ENCODE data around the gene COQ8A.

Gene COQ8A

DNA sequence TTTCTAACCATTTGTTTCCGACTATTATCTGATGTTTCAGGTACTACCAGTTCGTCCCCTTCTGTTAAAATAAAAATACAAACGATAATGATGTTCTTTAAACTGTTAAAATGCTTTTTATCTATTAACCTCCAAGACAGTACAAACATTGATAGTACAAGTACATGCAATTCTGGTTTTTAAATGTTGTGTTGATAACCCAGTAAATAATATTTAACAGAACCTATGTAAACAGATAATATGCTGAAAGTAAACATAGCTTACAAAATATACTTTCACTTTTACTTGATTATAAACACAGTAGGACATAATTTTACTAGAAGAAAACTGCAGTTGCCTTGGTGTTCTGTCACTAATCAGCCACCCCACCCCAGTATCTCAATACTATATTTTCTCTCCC lies 76.9 kb downstream of the COQ8A start:
- no peak for DNase-seq (ENCODE audit: low read depth)

GRCh38 chr1:227032396-227032795 lies 92.3 kb downstream of the COQ8A start:
- DNase-seq (ENCODE audit: low read depth), result no peak

GRCh38 chr1:227033880-227034279 lies 93.8 kb downstream of the COQ8A start:
- DNase-seq (ENCODE audit: low read depth), result no peak

DNA sequence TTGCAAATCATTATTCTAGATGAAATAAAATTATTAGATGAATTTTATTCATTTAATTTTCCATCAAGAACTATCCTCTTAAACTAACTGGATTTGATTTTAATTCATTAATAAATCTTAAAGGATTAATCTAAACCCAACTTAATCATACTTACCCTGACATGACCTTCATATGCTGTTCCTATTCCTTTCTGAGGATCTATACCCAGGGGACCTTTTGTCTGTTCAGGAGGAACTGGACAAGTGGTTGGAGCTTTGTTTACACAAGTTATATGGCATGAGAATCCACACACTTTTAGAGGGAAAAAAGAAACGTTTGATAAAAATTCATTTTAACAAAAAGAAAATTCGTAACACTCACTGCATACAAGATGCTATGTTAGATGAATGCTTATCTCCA lies 95.2 kb downstream of the COQ8A start:
- DNase-seq (ENCODE audit: low read depth), result no peak

DNA sequence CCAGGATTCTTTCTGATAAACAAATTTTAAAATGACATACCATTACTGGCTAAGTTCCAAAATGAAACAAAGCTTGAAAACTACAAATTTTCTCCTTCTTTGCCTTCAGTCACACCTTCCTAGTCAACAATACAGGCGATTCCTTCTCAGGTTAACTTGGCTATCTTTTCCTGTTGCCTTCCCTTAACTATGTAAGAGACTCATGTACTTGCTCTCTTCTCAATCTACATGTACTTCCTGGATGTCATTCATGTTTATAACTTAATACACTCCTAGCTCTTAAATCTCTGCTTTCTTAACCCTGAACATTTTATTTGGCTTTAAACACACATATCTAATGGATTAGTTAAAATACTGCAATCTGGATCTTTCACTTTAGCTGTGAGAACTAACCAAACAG lies 97.0 kb downstream of the COQ8A start:
- DNase-seq (ENCODE audit: low read depth), result no peak

Data from activated T-cell treated with anti-CD3 and anti-CD28 coated beads for 24 hours (primary cell).